ENCODE results near the gene BNC2. TPM values are rescaled to one million over a fixed set of nuclear protein-coding genes. Genes with fewer than 3 reads are reported as not detected.
A peak's percentile ranks its signal among the peaks of the same experiment; 100 is the strongest.

The BNC2 gene
- total RNA-seq, 1 donor from 2014 or later: 38.0 TPM

GRCh38 chr9:16386007-16386826, 484.3 kb downstream of the BNC2 start:
- Histone ChIP-seq H3K36me3 (ENCODE audit: insufficient read depth, low read length) (no peaks in the 10 kb centered on the region), H3K4me1 (ENCODE audit: insufficient read depth, low read length) (peaks cover 11% of the 10 kb centered on the region), H2AFZ (ENCODE audit: low read depth, low read length) (no peak overlapping the region), H3K9me3 (ENCODE audit: insufficient read depth, low read depth, low read length) (no peaks in the 10 kb centered on the region), H4K20me1 (ENCODE audit: insufficient read depth, low read length) (no peaks in the 10 kb centered on the region), H3K27me3 (ENCODE audit: insufficient read depth, low read length) (no peaks in the 10 kb centered on the region), H3K4me2 (ENCODE audit: low read length) (peak overlapping the region; percentile 37), H3K27ac (ENCODE audit: low read depth, low read length) (no peak overlapping the region), H3K4me3 (ENCODE audit: insufficient read depth, low read depth, low read length) (no peak overlapping the region), H3K79me2 (ENCODE audit: insufficient read depth, low read length) (no peaks in the 10 kb centered on the region), H3K9ac (ENCODE audit: low read length) (no peak overlapping the region)
- Mint-ChIP-seq H3K36me3 (ENCODE audit: low read depth, unreplicated experiment) (no peaks in the 10 kb centered on the region), H3K9me3 (ENCODE audit: unreplicated experiment) (peaks cover 12% of the 10 kb centered on the region), H3K27ac (ENCODE audit: unreplicated experiment) (peak overlapping the region; percentile 31), H3K4me1 (ENCODE audit: low read depth, unreplicated experiment) (peaks cover 2% of the 10 kb centered on the region), H3K4me3 (ENCODE audit: unreplicated experiment) (no peak overlapping the region), H3K27me3 (ENCODE audit: low read depth, unreplicated experiment) (no peaks in the 10 kb centered on the region)
- TF ChIP-seq, protein P1, sequence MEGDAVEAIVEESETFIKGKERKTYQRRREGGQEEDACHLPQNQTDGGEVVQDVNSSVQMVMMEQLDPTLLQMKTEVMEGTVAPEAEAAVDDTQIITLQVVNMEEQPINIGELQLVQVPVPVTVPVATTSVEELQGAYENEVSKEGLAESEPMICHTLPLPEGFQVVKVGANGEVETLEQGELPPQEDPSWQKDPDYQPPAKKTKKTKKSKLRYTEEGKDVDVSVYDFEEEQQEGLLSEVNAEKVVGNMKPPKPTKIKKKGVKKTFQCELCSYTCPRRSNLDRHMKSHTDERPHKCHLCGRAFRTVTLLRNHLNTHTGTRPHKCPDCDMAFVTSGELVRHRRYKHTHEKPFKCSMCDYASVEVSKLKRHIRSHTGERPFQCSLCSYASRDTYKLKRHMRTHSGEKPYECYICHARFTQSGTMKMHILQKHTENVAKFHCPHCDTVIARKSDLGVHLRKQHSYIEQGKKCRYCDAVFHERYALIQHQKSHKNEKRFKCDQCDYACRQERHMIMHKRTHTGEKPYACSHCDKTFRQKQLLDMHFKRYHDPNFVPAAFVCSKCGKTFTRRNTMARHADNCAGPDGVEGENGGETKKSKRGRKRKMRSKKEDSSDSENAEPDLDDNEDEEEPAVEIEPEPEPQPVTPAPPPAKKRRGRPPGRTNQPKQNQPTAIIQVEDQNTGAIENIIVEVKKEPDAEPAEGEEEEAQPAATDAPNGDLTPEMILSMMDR (IDR thresholded peaks at IDR 0.05; ENCODE audit: insufficient read depth, low read depth, low read length): no peak
- TF ChIP-seq EZH2 (IDR thresholded peaks at IDR 0.05; ENCODE audit: insufficient read depth, low read length): no peak
- peak; percentile 59 for FAIRE-seq
- peak; percentile 38 for DNase-seq (ENCODE audit: low read depth)

GRCh38 chr9:16385590-16385989, 484.9 kb downstream of the BNC2 start:
- no peak overlapping the region for H3K27ac Mint-ChIP-seq (ENCODE audit: unreplicated experiment)
- Histone ChIP-seq H3K27me3 (ENCODE audit: insufficient read depth, low read length) (no peaks in the 10 kb centered on the region), H3K79me2 (ENCODE audit: insufficient read depth, low read length) (no peaks in the 10 kb centered on the region), H3K4me3 (ENCODE audit: insufficient read depth, low read depth, low read length) (no peak overlapping the region), H2AFZ (ENCODE audit: low read depth, low read length) (no peak overlapping the region), H4K20me1 (ENCODE audit: insufficient read depth, low read length) (no peaks in the 10 kb centered on the region), H3K4me1 (ENCODE audit: insufficient read depth, low read length) (peaks cover 11% of the 10 kb centered on the region), H3K27ac (ENCODE audit: low read depth, low read length) (no peak overlapping the region), H3K4me2 (ENCODE audit: low read length) (peak overlapping the region; percentile 37), H3K9me3 (ENCODE audit: insufficient read depth, low read depth, low read length) (no peaks in the 10 kb centered on the region), H3K9ac (ENCODE audit: low read length) (no peak overlapping the region), H3K36me3 (ENCODE audit: insufficient read depth, low read length) (no peaks in the 10 kb centered on the region)
- no peak overlapping the region for H3K4me3 Mint-ChIP-seq (ENCODE audit: unreplicated experiment)
- H3K36me3 Mint-ChIP-seq (ENCODE audit: low read depth, unreplicated experiment): no peaks in the 10 kb centered on the region
- DNase-seq (ENCODE audit: low read depth) (peak; percentile 71), FAIRE-seq (peak; percentile 76)
- no peak for TF ChIP-seq EZH2 (IDR thresholded peaks at IDR 0.05; ENCODE audit: insufficient read depth, low read length)
- TF ChIP-seq, protein P1 (IDR thresholded peaks at IDR 0.05; ENCODE audit: insufficient read depth, low read depth, low read length): no peak
- peaks cover 12% of the 10 kb centered on the region for H3K9me3 Mint-ChIP-seq (ENCODE audit: unreplicated experiment)
- H3K4me1 Mint-ChIP-seq (ENCODE audit: low read depth, unreplicated experiment): peaks cover 2% of the 10 kb centered on the region
- no peaks in the 10 kb centered on the region for H3K27me3 Mint-ChIP-seq (ENCODE audit: low read depth, unreplicated experiment)

GRCh38 chr9:16384993-16385392, 485.5 kb downstream of the BNC2 start:
- H3K4me3 ChIP-seq (ENCODE audit: insufficient read depth, low read depth, low read length): no peak overlapping the region
- no peak for DNase-seq (ENCODE audit: low read depth)
- FAIRE-seq: no peak
- no peaks in the 10 kb centered on the region for H3K27me3 ChIP-seq (ENCODE audit: insufficient read depth, low read length)
- H3K4me2 ChIP-seq (ENCODE audit: low read length): no peak overlapping the region
- H3K36me3 ChIP-seq (ENCODE audit: insufficient read depth, low read length): no peaks in the 10 kb centered on the region
- H3K9ac ChIP-seq (ENCODE audit: low read length): no peak overlapping the region
- peaks cover 12% of the 10 kb centered on the region for H3K9me3 Mint-ChIP-seq (ENCODE audit: unreplicated experiment)
- H3K4me3 Mint-ChIP-seq (ENCODE audit: unreplicated experiment): no peak overlapping the region
- H2AFZ ChIP-seq (ENCODE audit: low read depth, low read length): no peak overlapping the region
- no peaks in the 10 kb centered on the region for H3K79me2 ChIP-seq (ENCODE audit: insufficient read depth, low read length)
- H3K4me1 ChIP-seq (ENCODE audit: insufficient read depth, low read length): peaks cover 11% of the 10 kb centered on the region
- H3K4me1 Mint-ChIP-seq (ENCODE audit: low read depth, unreplicated experiment): peaks cover 2% of the 10 kb centered on the region
- H3K27ac ChIP-seq (ENCODE audit: low read depth, low read length): no peak overlapping the region
- H3K36me3 Mint-ChIP-seq (ENCODE audit: low read depth, unreplicated experiment): no peaks in the 10 kb centered on the region
- no peaks in the 10 kb centered on the region for H3K9me3 ChIP-seq (ENCODE audit: insufficient read depth, low read depth, low read length)
- no peak for TF ChIP-seq EZH2 (IDR thresholded peaks at IDR 0.05; ENCODE audit: insufficient read depth, low read length)
- TF ChIP-seq, protein P1 (IDR thresholded peaks at IDR 0.05; ENCODE audit: insufficient read depth, low read depth, low read length): no peak
- no peaks in the 10 kb centered on the region for H3K27me3 Mint-ChIP-seq (ENCODE audit: low read depth, unreplicated experiment)
- no peaks in the 10 kb centered on the region for H4K20me1 ChIP-seq (ENCODE audit: insufficient read depth, low read length)
- no peak overlapping the region for H3K27ac Mint-ChIP-seq (ENCODE audit: unreplicated experiment)

Data from astrocyte (in vitro differentiated cells and primary cell).